Measurements from ENCODE around the gene CLEC16A.

The CLEC16A gene

GRCh38 chr16:11139326-11140097, 195.1 kb downstream of the CLEC16A start:
- no peak for DNase-seq (ENCODE audit: low read depth in 2 of 2)

- DNase-seq (ENCODE audit: low read depth in 2 of 2) = peak in 1 of 2 experiments; percentile 29
Observed at GRCh38 chr16:11140098-11140375, 195.7 kb downstream of the CLEC16A start.

GRCh38 chr16:11140466-11140865, 196.1 kb downstream of the CLEC16A start:
- DNase-seq (ENCODE audit: low read depth in 2 of 2) = no peak

DNA sequence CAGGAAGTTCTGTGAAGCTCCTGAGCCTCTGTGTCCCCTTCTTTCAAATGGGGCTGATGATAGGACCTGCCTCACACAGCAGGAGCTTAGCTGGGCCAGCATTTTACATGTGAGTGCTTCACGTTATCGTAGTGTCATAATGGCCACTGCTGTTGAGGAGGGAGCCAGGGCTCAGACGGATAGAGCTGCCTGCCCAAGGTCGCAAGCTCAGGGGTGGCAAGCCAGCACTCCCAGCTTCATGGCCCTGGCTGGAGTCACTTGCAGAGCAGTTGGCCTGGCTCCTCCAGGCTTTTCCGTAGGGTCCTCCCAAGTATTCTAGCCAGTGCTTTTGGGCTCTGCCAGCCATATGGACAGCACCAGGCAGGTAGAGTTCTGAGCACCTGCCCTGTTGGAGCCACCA, 196.5 kb downstream of the CLEC16A start:
- no peak for DNase-seq (ENCODE audit: low read depth in 2 of 2)

DNA sequence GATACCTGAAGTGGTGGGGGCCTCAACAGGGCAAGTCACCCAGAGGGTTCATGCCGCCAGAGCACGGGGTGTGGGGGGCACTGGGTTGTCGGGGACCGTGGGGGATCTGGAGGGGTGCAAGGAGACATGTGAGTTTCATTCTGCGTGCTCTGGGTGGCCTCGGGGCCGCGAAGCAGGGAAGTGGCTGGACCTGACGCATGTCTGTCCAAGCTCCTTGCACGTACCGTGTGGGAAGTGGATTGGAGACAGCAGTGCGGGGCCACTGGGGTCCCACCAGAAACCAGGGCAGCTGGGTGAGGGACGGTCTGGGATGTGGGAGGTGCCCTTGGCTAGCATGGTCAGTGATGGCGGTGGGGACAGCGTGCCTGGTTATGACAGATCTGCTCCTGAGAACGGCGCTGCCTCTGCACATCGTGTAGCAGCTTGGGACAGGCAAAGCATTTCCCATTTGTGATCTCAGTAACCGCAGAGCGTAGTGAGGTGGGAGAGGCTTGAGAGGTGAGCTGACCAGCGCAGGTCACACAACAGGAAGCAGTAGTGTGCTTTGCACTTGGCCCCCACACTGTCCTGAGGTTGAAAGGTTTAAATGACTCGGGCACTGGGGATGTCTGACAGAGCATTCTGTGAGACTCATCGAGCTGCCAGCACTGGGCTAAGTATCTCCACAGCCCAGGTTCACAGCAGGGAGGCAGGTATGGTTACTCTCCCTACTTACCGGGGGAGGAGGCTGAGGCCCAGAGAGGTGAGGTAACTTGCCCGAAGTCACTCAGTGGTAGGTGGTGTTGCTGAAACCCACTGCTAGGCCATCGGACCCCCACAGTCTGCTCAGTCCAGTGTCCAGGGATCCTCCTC, 197.3 kb downstream of the CLEC16A start:
- DNase-seq (ENCODE audit: low read depth in 2 of 2) = no peak

DNA sequence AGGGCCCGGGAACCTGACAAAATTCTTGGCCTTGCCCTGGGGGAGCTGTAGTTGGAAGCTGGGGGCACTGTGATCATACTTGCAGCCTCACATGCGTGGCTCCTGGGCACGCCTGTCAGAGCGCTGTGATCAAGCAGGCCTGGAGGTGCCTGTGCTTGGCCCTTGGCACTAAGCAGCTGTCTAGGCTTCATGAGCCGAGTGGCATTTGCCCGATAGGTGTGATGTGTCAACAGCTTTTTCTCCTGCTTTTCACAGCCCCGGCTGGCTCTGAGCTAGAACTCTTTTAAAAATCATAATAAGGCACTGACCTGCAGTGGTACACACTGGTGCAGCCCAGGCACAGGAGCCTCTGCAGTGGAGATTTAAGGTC, 197.9 kb downstream of the CLEC16A start:
- no peak for DNase-seq (ENCODE audit: low read depth in 2 of 2)

DNA sequence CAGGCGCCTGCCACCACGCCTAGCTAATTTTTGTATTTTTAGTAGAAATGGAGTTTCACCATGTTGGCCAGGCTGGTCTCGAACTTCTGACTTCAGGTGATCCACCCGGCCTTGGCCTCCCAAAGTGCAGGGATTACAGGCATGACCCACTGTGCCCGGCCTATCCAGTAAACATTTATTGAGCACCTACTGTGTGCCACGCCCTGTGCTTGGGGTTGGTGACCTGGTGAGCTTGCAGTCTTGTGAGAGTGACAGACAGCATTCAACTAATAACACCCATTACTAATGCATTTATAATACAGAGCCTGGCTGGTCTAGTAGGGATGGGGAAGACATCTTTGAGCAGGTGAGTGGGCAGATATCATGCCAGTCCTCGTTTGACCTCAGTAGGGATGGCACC, 198.6 kb downstream of the CLEC16A start:
- no peak for DNase-seq (ENCODE audit: low read depth in 2 of 2)

DNA sequence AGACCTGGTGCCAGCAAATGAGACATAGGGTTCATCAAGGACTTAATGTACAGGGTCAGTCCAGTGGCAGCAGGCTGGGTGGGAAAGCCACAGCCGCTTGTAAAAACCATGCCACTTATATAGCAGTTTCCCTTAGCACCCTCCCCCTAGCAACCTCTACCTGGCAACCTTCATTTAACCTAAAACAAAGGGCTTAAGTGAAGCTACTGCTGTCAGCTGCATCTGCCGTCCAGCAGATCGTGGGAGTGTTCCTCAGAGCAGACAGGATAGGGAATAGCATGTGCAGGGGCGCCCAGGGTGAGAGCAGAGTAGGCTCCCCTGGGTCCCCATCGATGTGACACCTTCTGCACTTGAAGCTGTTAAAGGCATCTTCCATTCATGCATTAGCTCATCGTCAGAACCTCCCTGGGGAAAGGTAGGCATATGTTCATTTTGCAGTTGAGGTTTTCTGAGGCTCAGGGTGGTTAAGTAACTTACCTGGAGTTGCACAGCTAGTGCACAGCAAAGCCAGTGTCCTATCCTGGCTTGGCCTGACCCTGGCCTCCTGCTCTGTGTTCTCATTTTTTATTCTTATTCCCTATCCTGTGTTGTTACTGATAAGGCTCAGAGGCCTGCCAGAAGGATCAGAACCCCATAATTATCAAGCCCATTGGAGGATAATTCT, 199.1 kb downstream of the CLEC16A start:
- DNase-seq (ENCODE audit: low read depth in 2 of 2) = no peak

- DNase-seq (ENCODE audit: low read depth in 2 of 2) = no peak
Observed at GRCh38 chr16:11144122-11144521, 199.8 kb downstream of the CLEC16A start.

DNA sequence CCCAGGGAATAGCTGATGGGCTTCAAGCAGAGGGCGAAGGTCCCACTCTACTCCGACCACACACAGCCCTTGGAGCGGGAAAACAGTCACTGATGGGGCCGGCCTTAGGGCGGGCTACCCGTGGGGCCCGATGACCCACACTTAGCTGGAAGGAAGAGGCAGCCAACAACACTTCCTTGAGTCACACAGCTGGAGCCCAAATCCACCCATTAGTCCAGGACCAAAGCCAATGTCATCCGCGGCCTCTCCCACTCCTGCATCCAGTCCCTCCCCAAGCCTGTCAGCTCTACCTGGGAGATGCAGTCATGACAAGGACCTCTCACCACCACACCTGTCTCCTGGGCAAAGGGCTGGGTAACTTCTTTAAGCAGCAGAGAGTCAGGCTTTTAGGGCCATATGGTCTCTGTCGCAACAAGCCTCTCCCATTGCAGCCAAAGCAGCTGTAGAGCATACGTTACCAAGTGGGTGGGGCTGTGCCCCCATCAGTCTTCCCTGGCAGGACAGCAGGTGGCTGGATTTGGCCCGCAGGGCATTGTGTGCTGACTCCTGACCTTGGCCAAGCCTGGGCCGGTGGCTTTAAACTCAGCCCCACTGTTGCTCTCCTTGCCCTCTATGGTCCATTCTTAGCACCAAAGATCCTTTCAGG, 200.9 kb downstream of the CLEC16A start:
- DNase-seq (ENCODE audit: low read depth in 2 of 2) = no peak

DNA sequence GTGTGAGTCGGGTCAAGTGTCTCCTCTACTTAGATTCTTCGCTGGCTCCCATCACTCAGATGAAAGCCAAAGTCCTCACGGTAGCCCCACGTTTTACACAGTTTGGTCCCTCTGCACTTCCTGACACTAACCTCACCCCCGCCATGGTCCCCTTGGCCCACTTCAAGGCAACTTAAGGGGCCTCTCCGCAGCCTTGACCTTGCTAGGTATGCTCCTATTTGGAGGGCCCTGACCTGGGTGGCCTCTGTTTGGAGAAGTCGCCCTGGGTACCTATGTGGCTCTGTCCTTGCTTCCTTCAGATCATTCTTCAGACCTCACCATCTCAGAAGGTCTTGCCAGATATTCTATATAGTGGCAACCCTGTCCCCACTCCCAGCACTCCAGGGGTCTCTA, 201.5 kb downstream of the CLEC16A start:
- DNase-seq (ENCODE audit: low read depth in 2 of 2) = no peak

DNA sequence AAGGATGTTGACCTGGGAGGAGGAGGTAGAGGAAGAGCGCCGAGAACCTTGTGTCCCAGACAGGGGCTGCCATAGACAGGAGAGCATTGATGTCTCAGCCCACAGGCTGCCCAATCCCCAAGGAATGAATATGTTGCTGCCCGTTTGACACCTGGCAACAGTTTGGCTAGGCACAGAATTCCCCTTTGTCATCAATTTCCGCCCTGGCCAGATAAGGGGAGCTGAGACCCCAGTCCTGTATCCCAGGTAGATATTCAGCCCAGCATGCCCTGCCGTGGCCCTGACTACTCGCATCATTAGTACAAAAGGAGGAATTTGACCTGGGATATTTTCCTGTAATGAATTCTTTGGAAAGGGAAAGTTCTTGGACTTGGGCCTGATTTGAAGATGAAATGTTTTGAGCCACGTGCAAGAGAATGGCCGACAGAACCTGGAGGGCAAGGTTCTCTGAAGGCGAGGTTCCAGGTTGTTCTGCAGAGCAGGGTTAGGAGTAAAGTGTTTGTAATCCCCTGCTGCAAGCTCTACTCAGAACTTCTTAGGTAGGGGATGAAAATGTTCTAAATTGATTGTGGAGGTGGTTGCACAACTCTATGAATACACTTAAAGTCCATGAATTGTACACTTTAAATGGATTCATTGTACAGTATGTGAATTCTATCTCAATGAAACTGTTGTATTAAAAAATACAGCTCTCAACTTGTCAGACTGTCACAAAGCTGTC, 202.8 kb downstream of the CLEC16A start:
- no peak for DNase-seq (ENCODE audit: low read depth in 2 of 2)

GRCh38 chr16:11147754-11148444, 203.5 kb downstream of the CLEC16A start:
- no peak for DNase-seq (ENCODE audit: low read depth in 2 of 2)

DNA sequence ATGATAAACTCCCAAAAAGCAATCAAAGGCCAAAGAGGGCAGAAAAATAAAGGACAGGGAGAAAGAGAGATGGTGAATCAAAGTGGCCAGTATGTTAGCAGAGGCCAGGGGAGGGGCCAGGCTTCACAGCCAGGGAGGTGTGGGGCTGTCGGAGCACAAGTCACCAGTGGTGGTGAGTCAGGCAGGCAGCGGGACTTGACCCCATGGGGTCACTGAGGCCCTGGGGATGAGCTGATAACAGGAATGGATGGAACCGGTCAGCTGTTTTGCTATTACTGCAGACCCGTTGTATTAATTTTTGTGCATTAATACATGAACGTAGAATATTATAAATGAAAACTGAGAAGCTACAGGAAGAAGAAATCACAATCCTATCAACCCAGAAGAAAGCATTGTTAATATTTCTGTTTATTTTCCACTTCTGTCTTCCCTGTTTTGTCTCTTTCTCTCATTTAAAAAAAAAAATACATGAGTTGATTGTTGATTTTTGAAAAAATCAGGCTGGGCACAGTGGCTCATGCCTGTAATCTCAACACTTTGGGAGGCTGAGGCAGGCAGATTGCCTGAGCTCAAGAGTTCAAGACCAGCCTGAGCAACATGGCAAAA, 204.8 kb downstream of the CLEC16A start:
- no peak for DNase-seq (ENCODE audit: low read depth in 2 of 2)

- no peak for DNase-seq (ENCODE audit: low read depth in 2 of 2)
Observed at GRCh38 chr16:11150190-11150589, 205.8 kb downstream of the CLEC16A start.

GRCh38 chr16:11151156-11151884, 207.0 kb downstream of the CLEC16A start:
- DNase-seq (ENCODE audit: low read depth in 2 of 2) = no peak

GRCh38 chr16:11151885-11152629, 207.7 kb downstream of the CLEC16A start:
- no peak for DNase-seq (ENCODE audit: low read depth in 2 of 2)

DNA sequence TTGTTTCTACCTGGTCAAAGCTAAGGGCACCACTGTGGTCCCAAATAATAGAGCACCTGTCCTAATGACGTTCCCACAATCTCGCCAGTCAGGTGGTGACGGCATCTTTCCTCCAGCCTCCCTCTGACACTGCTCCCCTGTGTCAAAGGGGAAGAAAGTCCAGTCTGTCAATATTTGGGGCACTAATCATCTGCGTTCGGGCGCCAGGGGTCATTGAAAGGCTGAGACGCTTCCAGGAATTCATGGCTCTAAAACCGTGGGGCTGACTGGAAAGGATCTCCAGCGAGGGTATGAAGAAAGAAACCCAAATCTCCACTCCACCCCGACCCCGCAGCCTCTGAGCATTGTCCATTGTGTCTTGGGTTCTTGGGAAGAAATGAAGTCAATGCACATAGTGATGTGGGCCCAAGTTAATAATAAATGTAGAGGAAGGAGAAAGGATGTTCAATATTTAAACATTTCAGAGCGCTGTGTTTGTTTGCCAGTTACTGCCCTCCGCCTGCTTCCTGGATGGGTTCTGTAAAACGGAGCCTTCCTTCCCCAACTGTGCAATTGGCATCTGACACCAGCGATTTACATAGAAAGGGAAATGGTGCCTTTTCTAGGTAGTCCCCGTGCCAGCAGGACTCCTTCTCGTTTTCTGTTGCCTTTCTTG, 208.4 kb downstream of the CLEC16A start:
- DNase-seq (ENCODE audit: low read depth in 2 of 2) = no peak

All from stimulated activated CD4-positive, alpha-beta T cell treated with anti-CD3 and anti-CD28 coated beads, Interleukin-12 subunit alpha, Interleukin-12 subunit beta, amount 100 ng/mL, for 24 hours (primary cell).